GM18861 (cell line): ENCODE results near the gene KCNH2.

Experiments used
- ATAC-seq: cut with Tn5 transposase; IDR thresholded peaks from one replicate; pipeline ENCODE4 v1.9.1; 2021; ENCODE audit not compliant: unreplicated experiment

Gene KCNH2

GRCh38 chr7:150961510-150962289 is 16.4 kb downstream of the KCNH2 start:
- no peak for ATAC-seq

DNA sequence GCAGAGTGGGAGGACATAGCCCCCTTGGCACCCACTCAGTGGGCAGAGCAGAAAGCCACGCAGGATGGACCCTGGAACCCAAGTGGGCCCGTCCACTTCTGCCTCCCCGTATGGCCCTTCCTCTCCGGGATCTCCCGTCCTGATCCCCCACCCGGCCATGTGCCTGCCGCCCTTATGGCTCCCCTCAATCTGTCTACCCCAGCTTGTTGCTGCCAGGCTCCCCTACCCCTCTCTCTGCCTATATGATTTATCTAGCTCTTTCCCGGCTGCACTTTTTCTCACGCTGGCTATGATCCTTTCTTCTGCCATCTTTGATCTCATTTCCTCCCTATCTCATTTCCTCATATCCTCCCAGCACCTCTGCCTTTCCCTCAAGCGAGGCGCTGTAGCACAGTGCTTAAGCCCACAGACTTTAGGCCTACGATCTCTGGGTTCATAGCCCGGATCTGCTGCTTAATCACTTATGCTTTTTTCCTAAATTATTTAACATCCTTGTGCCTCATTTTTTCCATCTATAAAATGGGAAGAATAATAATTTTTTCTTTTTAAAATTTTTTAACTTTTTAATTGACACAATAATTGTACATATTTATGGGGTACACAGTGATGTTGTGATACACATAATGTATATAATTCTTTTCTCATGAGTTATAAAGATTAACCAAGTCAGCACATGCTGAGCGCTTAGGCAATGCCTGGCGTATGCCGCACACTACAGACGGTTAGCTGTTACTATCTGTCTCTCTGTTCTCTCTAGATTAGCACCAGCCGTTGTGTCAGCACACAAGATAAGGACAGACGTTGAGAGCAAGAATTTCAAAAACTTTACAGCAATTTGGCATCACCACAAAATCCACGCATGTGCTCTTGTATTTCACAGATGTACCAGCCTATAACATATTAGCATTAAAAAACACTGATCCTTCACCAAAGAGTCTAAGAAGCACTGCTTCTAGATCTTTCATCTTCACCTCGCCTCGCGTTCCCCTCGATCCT is 18.1 kb downstream of the KCNH2 start:
- ATAC-seq, result no peak

GRCh38 chr7:150959081-150959480 is 19.0 kb downstream of the KCNH2 start:
- no peak for ATAC-seq

DNA sequence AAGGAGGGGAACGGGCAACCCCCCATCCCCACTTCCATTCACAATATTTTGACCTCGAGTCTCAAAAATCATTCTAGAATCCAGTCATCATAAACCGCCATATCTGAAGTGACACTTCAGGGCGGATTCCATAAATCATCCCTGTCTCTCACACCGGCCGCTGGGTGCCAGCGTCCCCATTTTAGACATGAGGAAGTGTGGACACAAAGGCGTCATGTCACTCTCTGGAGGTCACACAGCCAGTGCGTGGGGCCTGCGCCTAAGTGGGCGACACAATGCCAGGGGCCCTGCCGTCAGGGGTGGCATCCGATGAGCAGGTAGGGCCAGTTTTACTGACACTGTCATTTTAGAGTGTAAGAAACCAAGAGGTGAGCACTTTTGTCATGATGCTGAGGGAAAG is 19.5 kb downstream of the KCNH2 start:
- ATAC-seq, result no peak

DNA sequence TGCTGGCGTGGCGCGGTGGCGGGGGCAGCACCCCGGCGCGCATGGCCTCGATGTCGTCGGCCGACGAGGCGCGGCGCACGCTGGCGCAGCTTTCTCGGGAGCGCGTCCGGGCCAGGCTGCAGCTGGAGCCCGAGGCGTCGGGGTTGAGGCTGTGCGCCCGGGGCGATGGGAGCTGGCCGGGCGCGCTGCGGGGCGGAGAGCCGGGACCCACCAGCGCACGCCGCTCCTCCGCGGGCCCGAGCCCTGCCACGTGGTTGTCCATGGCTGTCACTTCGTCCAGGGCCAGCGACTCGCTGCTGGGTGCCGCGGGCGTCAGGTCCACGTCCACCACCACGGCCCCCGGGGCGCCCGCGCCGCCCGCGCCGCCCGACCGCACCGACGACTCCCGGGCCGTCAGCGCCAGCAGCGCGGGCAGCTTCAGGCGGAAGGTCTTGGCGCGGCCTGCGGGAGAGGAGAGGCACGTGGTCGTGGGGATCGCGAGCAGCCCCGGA is 20.0 kb downstream of the KCNH2 start:
- ATAC-seq, result no peak

DNA sequence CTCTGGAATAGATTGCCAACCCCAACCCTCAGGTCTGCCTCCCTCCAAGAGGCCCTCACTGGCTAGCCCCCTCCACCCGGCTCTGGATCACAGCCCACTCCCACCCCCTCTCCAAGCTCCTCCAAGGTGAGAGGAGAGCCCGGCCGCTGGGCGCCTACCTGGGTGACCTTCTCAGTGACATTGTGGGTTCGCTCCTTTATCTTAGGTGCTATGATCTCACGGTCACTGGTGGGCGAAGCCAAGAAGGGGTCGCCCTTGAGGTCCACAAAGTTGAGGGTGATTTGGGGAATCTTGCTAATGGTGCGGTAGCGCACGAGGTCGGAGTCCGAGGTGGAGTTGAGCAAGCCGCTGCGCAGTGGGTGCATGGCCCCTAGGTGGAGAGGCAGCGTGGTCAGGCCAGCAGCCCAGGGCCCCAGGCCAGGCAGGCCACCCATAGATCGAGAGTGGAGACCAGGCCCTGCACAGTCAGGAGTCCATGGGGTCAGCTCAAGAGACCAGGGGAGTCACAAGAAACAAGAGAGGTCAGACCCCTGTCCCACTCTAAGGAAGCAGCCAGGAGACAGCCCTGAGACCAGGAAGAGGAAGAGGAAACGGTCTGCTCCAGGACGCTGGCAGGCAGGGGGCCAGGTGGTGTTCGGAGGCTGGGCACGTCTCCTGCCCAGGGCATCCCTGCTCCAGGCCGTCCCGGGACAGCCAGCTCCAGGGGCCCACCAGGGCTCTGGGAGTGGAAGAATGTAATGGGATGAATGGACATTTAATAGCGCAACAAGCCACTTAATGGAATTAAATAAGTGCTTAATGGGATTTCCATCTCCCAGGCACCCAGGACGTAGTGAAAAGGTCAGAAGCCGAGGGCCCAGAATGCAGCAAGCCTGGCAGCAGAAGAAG is 20.7 kb downstream of the KCNH2 start:
- no peak for ATAC-seq

- no peak for ATAC-seq
Observed at GRCh38 chr7:150956395-150957132, 21.6 kb downstream of the KCNH2 start.

GRCh38 chr7:150955519-150956394 is 22.4 kb downstream of the KCNH2 start:
- ATAC-seq, result no peak

- ATAC-seq, result no peak
Observed at GRCh38 chr7:150954986-150955518, 23.1 kb downstream of the KCNH2 start.

DNA sequence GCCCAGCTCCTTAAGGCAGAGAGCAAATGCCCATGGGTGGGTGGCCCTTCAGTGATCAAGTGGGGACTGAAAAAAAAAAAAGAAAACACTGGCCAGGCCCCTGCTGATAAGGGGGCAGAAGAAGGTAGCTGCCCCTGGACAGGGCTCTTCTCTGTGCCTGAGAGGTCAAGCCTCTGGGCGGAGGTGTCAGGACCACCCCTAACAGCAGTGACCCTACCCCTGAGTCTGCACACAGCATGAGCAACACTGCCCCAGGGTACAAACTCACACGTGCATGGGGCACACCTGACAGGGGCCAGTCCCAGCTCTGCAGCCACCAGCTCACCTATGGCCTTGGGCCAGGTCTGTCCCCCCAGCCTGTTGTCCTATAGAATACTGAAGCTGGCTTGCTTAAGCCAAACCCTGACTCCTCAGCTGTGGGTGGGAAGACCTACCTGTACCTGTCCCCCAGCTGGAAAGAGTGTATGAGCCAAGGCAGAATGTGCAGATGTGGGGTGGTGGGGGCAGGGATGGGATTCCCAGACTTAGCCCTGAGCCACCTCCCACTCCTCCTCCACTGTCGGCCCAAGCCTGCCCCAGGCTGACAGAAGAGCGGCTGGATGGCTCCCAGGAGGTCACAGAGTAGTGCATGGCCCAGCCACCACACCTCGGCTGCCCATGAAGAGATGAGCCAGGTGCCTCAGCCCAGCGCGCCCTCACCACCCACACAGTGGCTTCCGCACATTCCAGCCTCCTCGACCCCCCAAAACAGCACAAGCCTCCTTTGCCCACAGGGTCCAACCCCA is 23.7 kb downstream of the KCNH2 start:
- ATAC-seq, result no peak

DNA sequence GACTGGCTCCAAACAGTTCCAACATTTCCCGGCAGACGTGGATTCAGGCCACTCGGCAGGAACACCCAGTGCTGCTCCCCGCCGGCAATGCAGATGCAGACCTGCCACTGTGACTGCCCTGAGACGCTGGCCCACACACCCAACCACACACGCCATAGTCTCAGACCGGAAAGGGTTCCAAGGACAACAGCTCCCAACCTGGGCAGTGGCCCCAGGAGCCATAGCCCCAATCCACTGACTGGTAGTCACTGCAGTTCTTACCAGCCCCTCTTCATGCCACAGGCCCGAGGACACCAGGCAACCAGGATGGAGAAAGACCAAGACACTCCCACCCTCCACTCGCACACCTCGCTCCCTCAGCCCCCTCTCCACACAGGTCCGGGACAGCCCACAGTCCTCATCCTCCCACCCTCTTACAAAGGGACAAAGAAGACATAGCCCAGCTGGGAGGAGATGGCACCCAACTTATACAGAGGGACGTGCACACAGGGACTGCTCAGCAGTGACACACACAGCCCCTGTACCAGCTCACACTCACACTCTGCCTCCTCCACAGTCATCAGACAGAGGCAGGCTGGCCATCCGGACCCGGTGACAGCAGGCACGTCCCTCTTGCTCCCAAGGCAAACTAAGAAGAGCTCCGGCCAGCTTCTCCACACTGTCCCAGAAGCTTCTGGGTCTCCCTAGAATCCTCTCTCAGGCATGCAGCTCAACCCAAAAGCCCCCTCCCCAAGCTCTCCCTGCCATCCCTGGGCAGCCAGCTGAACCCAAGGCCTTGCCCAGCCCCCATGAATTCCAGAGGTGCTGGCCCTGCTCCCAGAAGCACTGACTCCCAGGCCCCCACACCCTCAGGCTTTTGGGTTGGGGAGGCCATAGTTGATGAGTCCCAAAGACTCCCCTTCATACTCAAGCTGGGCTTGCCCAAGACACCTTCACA is 24.8 kb downstream of the KCNH2 start:
- ATAC-seq, result no peak

DNA sequence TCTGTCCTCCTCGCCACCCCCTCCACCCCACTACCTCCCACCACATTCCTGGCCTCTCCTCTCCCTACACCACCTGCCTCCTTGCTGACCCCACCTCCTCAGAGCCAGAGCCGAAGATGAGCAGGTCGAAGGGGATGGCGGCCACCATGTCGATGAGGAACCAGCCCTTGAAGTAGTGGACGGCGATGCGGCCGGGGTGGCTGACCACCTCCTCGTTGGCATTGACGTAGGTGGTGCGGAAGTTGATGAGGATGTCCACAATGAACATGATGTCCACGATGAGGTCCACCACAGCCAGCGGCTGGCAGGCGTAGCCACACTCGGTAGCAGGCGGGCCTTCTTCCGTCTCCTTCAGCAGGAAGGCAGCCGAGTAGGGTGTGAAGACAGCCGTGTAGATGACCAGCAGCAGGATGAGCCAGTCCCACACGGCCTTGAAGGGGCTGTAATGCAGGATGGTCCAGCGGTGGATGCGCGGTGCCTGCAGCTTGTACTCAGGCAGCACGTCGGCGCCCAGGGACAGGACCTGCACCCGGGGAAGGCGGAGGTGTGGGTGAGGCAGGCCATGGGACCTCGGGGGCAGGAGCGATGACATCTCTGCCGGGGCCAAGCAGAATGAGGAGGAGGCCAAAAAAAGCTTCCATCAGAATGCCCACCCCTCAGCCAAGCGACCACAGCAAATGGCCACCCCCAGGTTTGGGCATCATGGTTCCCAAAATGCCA is 25.6 kb downstream of the KCNH2 start:
- ATAC-seq, result no peak

DNA sequence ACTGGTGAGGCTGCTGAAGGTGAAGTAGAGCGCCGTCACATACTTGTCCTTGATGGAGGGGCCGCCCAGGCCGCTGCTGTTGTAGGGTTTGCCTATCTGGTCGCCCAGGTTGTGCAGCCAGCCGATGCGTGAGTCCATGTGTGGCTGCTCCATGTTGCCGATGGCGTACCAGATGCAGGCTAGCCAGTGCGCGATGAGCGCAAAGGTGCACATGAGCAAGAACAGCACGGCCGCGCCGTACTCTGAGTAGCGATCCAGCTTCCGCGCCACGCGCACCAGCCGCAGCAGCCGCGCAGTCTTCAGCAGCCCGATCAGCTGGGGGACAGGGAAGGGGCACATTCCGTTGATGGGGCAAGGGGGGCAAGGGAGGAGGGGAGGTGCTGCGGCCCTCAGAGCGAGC is 26.6 kb downstream of the KCNH2 start:
- no peak for ATAC-seq

DNA sequence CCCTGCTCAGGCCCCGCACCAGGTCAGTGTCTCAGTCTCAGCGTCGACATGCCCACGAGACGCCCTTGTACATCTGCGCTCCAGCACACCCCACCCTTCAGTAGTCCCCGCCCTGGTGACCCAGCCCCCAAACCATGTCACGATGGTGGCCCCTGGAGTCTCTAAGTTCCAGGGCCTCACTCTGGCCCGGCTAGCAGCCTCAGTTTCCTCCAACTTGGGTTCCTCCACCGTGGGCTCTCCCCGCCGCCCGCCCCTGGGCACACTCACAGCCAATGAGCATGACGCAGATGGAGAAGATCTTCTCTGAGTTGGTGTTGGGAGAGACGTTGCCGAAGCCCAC is 27.0 kb downstream of the KCNH2 start:
- no peak for ATAC-seq

DNA sequence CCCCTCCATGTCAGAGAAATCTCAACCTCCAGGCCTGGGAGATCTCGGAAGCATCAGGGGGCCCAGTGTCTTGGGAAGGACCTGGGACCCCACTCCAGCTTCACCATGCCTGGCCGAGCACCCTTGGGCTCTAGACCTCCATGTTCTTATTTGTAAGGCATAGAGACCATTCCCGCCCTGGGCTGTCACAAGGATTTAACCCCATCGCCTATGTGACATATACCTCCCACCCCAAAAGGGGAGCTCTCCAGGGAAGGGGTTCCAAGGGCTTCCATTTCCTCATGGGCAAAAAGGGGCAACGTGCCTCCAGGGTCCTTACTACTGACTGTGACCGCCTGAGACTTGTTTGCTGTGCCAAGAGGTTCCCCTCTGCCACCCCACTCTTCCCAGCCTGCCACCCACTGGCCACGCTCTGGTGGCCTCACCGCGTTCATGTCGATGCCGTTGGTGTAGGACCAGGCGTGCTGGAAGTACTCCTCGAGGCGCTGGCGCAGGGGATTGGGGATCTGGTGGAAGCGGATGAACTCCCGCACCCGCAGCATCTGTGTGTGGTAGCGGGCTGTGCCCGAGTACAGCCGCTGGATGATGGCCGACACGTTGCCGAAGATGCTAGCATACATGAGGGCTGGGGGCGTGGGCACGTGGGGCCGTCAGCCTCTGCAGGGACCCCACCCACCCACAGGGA is 27.5 kb downstream of the KCNH2 start:
- ATAC-seq, result no peak

DNA sequence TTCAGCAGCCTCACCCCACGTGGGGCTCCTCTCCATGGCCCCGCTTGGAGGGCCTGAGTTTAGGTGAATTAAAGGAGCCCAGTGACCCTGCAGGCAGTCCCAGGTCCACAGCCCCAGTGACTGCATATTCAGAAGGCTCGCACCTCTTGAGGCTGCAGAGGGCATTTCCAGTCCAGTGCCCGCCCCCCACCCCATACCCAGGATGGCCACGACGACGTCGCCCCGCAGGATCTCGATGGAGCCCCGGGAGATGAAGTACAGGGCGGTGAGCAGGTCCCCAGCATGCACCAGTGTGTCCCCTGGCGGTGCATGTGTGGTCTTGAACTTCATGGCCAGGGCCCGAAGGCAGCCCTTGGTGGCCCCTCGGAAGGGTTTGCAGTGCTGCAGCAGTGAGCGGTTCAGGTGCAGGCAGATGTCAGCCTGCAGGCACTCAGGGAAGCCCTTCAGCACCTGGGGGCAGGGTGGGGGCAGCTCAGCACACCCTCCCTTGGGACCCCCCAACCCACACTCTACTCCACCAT is 28.1 kb downstream of the KCNH2 start:
- no peak for ATAC-seq
